PC-9 (cell line): Measurements from ENCODE around the gene MINPP1.

ENCODE experiments used
- EZH2 ChIP-seq: fragments of 200-600 bp; sonication (generic); IDR thresholded peaks from 2 replicates; pipeline ENCODE4 v1.8.0; 2017; ENCODE audit warnings: antibody characterized with exemption, low read depth
- TF ChIP-seq, protein P1 (sequence below): fragments of 200-600 bp; sonication (generic); conservative IDR thresholded peaks from 2 replicates; pipeline ENCODE4 v1.6.1; 2017; ENCODE audit warnings: mixed run types, antibody characterized with exemption, mild to moderate bottlenecking, moderate library complexity

DNA sequence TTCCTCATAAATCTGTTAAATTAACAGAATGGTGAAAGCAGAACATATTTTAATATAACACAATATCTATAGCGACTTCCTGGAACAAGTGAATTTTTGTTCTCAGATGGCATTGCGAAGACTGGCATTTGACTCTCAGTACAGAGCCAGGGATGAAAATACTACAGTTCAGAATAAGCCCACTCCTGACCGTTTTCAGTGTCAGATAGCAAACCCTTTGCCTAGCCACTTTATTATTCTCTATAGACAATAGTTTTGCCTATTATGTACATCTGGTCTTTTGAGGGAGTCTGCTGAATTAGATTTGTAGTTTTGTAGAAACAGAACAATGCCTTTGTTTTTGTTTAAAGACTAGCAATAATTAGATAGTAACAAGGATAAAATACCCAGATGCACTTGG is 2.3 kb downstream of the MINPP1 start:
- TF ChIP-seq, protein P1, sequence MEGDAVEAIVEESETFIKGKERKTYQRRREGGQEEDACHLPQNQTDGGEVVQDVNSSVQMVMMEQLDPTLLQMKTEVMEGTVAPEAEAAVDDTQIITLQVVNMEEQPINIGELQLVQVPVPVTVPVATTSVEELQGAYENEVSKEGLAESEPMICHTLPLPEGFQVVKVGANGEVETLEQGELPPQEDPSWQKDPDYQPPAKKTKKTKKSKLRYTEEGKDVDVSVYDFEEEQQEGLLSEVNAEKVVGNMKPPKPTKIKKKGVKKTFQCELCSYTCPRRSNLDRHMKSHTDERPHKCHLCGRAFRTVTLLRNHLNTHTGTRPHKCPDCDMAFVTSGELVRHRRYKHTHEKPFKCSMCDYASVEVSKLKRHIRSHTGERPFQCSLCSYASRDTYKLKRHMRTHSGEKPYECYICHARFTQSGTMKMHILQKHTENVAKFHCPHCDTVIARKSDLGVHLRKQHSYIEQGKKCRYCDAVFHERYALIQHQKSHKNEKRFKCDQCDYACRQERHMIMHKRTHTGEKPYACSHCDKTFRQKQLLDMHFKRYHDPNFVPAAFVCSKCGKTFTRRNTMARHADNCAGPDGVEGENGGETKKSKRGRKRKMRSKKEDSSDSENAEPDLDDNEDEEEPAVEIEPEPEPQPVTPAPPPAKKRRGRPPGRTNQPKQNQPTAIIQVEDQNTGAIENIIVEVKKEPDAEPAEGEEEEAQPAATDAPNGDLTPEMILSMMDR = no peak
- TF ChIP-seq EZH2 = no peak
